Astrocyte of the cerebellum (primary cell): ENCODE measurements around the gene MLLT10.
A peak's percentile ranks its signal among the peaks of the same experiment; 100 is the strongest.

ENCODE experiments used
- DNase-seq: peaks from one replicate; pipeline ENCODE4 v3.0.0-alpha.2; 2011; ENCODE audit warnings: low read depth
- H3K4me3 ChIP-seq: 2 replicates; pipeline ENCODE4 v1.5.1; 2011; ENCODE audit warnings: mild to moderate bottlenecking, low read depth, low read length, moderate library complexity
- in situ Hi-C: cut with HindIII; loops from 2 replicates; pipeline ENCODE4 v1.10.0; 2017; ENCODE audit warnings: low sequenced_read_pairs
- TF ChIP-seq, protein P1 (sequence below): IDR thresholded peaks from 2 replicates; pipeline ENCODE4 v1.5.1; 2012; ENCODE audit warnings: low read length, low read depth, moderate library complexity, mild to moderate bottlenecking; ENCODE audit errors: missing control alignments

Gene MLLT10

DNA sequence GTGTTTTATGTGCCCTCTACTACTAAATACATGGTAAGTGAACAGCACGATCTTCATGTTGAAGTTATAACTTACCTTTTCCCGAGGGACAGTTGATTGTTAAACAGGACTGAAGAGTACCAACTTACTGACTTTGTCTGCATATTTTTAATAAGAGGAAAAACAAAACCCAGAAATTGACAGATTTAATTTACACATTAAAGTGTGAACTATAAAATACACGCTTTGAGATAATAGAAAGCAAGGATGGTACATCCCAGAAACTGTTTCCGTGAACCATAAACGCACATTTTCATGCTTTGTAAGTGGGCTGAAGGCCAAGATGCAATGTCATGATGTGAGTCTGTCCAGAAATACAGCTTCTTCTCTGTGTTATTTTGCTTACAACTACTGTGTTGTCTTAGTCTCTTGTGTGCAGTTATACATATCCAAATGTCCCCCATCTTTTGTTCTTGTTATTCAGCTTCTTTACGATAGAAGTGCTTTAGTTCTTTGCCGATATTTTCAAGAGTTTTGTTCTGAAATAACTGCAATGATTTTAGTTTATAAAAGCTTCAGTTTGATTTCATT lies 190.1 kb downstream of the MLLT10 start:
- DNase-seq = no peak
- TF ChIP-seq, protein P1, sequence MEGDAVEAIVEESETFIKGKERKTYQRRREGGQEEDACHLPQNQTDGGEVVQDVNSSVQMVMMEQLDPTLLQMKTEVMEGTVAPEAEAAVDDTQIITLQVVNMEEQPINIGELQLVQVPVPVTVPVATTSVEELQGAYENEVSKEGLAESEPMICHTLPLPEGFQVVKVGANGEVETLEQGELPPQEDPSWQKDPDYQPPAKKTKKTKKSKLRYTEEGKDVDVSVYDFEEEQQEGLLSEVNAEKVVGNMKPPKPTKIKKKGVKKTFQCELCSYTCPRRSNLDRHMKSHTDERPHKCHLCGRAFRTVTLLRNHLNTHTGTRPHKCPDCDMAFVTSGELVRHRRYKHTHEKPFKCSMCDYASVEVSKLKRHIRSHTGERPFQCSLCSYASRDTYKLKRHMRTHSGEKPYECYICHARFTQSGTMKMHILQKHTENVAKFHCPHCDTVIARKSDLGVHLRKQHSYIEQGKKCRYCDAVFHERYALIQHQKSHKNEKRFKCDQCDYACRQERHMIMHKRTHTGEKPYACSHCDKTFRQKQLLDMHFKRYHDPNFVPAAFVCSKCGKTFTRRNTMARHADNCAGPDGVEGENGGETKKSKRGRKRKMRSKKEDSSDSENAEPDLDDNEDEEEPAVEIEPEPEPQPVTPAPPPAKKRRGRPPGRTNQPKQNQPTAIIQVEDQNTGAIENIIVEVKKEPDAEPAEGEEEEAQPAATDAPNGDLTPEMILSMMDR = no peak
- no peak overlapping the region for H3K4me3 ChIP-seq
- in situ Hi-C loops = loop anchor here (5.0 kb wide), 1 partner anchor 42 kb away; no protein-coding TSS in a partner anchor

DNA sequence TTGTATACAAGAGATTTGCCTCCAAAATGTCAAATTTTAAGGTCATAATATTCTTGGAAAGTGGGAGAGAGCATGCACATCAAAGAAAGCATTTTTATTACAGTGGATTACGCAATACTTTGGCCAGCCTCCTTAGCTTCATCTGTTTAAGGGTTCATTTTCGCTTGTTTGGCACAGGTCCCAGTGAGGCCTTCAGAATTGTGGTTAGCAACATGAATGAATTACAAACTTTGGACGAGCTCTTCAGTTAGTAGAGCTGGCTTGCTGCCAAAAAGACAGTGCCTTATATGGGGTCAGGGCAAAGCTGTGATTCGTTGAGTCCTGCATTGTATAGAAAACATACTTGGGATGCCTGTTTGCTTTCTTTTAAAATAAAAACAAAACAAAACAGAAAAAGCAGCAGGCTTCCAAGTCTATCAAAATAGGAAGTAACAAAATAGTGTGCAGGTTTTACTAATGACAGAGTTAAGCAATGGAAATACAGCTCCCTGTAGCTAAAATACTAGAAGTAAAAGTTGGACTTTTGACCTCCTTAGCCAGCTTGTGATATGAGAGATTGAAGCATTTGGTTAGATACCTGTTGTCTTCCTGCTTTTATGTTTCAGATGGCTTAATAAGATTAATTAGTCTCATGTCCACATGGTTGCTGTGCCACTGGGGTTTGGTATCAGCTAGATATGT lies 190.8 kb downstream of the MLLT10 start:
- TF ChIP-seq, protein P1 = no peak
- no peak overlapping the region for H3K4me3 ChIP-seq
- DNase-seq = peak; percentile 100
- in situ Hi-C loops = loop anchor here (5.0 kb wide), 1 partner anchor 43 kb away; no protein-coding TSS in a partner anchor

DNA sequence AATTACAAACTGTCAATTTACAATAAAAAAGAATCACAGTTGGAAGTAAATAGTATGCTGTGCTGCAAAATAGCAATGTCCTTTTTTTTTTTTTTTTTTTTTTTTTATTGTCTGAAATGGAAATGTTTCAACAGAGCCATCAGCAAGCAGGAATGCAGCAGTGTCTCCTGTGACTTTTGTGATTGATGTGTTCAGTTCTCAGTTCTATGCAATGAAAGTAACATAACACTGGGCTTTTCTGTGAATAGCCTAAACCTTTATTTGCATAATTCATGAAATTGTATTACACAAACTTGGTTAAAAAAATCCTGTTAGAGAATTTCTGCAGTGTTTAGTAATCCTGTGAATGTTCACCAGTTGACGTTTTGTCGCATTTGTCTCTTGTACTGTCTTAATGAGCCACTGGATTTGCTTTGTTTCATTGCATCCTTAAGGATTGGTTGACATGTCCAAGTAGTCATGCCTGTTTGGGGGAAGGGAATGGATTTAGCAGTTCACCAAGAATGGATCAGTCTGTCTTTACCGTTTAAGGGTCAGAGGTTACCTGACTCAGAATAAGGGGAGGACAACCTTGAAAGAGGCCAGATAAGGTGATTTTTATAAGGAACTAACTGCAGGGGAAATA lies 192.7 kb downstream of the MLLT10 start:
- no peak for DNase-seq
- TF ChIP-seq, protein P1 = no peak
- in situ Hi-C loops = no loop called here
- no peak overlapping the region for H3K4me3 ChIP-seq

DNA sequence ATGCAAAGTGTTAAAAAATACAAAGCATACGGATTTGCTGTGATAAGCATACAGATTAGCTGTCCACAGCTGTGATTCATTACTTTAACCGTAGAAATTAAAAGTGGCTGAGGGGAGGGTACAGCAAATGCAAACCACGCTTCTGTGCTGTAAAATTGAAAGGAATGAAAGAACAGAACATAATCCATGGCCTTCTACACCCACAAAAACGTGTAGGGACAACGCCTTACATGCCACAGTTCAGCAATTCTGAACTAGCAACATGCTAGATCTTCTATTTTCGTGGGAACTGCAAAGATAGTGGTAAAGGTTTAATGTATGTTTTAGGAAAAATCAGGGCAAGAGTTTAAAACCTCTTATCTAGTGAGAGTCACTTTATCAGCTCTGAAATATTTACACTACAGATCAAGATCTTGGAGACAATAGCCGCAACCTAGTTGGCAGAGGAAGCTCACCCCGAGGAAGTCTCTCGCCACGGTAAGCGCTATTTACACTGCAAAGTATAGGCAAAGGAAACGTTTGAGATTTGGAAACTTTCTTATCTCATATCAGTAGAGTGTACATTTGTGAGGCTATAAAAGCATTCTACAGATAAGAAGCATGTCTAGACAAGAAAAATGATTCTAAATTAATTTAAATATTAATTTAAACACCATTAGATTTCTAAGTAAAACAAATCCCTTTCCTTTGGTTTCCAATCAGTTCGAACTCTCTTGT lies 193.6 kb downstream of the MLLT10 start:
- no peak overlapping the region for H3K4me3 ChIP-seq
- in situ Hi-C loops = no loop called here
- TF ChIP-seq, protein P1 = no peak
- DNase-seq = no peak

DNA sequence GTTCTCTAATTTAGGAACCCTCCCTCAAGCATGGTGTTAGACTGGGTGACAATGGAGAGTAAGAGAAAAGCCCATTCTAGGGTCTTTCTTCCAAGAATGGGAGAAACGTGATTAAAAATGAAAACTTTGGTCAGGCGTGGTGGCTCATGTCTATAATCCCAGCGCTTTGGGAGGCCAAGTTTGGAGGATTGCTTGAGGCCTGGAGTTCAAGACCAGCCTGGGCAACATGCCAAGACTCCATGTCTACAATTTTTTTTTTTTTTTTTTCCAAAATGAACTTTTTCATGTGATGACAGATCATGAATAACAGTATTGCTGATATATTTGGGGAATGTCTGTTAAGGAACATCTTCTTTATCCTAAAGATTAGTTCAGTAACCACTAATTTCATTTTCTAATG lies 194.6 kb downstream of the MLLT10 start:
- DNase-seq = no peak
- H3K4me3 ChIP-seq = no peak overlapping the region
- TF ChIP-seq, protein P1 = no peak
- in situ Hi-C loops = no loop called here

DNA sequence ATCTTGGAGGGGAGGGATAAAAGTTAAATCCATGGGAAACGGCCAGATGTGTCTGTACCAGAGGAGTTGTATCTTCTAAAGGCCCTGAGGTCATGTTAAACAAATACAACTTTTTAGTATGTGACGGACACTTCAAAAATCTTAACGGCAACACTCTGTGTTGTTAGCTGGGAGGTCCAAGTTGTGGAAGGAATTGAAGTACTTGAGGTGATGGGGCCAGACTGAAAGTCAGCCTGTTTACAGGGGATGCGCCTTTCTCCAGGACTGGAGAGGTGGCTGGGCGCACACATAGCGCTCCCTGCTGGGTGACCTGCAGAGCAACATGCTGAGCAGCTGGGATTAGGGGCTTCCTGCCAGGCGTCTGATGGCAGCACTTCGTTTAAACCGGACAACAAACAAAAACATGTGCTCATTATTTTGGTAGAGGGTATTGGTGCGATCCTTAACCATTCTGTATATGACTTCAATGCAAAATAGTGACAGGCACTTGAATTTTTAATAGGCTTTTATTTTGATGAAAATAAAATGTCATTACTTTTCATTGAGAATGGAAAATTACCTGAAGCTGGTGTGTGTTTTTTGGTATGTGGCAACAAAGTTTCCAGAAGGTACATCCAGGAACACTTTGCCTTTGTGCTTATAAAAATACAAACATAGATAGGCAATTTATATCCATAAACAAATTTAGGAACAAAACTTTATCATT lies 198.2 kb downstream of the MLLT10 start:
- TF ChIP-seq, protein P1 = peak; percentile 93

More for the DNA sequence above, 198.2 kb downstream of the MLLT10 start:
- peak; percentile 60 for DNase-seq
- H3K4me3 ChIP-seq = no peak overlapping the region
- in situ Hi-C loops = no loop called here
